Adipocyte (in vitro differentiated cells): ENCODE results near the gene MIPOL1.

Source experiments
- DNase-seq: peaks from one replicate; pipeline ENCODE4 v3.0.0-alpha.2; 2015; ENCODE audit warnings: low read depth
- H3K27me3 ChIP-seq: replicated peaks from 2 replicates; pipeline ENCODE4 v1.7.0; 2013; ENCODE audit warnings: mild to moderate bottlenecking, low read length, moderate library complexity; ENCODE audit not compliant: control insufficient read depth, insufficient read depth
- H3K36me3 ChIP-seq: 2 replicates; pipeline ENCODE4 v1.7.0; 2013; ENCODE audit warnings: low read length, mild to moderate bottlenecking, moderate library complexity; ENCODE audit not compliant: control insufficient read depth, insufficient read depth, severe bottlenecking
- H3K4me1 ChIP-seq: 2 replicates; pipeline ENCODE4 v1.7.0; 2013; ENCODE audit warnings: mild to moderate bottlenecking, low read length, moderate library complexity; ENCODE audit not compliant: control insufficient read depth, insufficient read depth
- H3K4me3 ChIP-seq: 2 replicates; pipeline ENCODE4 v1.7.0; 2013; ENCODE audit warnings: mild to moderate bottlenecking, low read length, moderate library complexity
- H3K9ac ChIP-seq: 2 replicates; pipeline ENCODE4 v1.7.0; 2013; ENCODE audit warnings: mild to moderate bottlenecking, low read length, moderate library complexity
- H3K9me3 ChIP-seq: 2 replicates; pipeline ENCODE4 v1.7.0; 2013; ENCODE audit warnings: mild to moderate bottlenecking, low read length, moderate library complexity; ENCODE audit not compliant: control insufficient read depth

MIPOL1 gene

DNA sequence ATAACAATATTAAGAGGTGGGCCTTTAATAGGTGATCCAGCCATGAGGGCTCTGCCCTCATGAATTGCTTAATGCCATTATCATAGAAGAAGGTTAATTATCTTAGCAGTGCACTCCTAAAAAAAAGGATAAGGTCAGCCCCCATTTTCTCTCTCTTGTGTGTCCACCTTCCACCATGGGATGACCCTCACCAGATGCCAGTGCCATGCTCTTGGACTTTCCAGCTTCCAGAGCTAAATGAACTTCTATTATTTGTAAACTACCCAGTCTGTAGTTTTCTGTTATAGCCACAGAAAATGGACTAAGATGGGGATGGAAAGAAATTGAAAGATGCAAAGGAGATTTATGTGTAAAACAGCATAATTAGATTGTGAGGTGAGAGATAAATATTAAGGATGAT lies 271.9 kb downstream of the MIPOL1 start:
- DNase-seq = no peak
- Histone ChIP-seq H3K4me3 (no peak overlapping the region), H3K9me3 (no peaks in the 10 kb centered on the region), H3K9ac (no peak overlapping the region), H3K36me3 (no peaks in the 10 kb centered on the region), H3K27me3 (no peaks in the 10 kb centered on the region), H3K4me1 (no peaks in the 10 kb centered on the region)

DNA sequence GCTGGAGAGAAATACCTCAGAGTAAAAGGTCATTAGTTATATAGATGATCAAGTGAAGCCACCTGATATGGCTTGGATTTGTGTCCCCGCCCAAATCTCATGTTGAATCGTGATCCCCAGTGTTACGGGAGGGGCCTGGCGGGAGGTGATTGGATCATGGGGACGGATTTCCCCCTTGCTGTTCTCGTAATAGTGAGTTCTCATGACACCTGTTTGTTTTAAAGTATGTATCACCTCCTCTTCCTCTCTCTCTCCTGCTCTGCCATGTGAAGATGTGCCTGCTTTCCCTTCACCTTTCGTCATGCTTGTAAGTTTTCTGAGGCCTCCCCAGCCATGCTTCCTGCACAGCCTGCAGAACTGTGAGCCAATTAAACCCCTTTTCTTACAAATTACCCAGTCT lies 272.5 kb downstream of the MIPOL1 start:
- Histone ChIP-seq H3K4me3 (no peak overlapping the region), H3K36me3 (no peaks in the 10 kb centered on the region), H3K4me1 (no peaks in the 10 kb centered on the region), H3K9me3 (no peaks in the 10 kb centered on the region), H3K9ac (no peak overlapping the region), H3K27me3 (no peaks in the 10 kb centered on the region)
- no peak for DNase-seq

- DNase-seq = no peak
- Histone ChIP-seq H3K9me3 (no peaks in the 10 kb centered on the region), H3K27me3 (no peaks in the 10 kb centered on the region), H3K36me3 (no peaks in the 10 kb centered on the region), H3K4me3 (no peak overlapping the region), H3K9ac (no peak overlapping the region), H3K4me1 (no peaks in the 10 kb centered on the region)
These were observed 275.2 kb downstream of the MIPOL1 start for GRCh38 chr14:37472906-37473305.

DNA sequence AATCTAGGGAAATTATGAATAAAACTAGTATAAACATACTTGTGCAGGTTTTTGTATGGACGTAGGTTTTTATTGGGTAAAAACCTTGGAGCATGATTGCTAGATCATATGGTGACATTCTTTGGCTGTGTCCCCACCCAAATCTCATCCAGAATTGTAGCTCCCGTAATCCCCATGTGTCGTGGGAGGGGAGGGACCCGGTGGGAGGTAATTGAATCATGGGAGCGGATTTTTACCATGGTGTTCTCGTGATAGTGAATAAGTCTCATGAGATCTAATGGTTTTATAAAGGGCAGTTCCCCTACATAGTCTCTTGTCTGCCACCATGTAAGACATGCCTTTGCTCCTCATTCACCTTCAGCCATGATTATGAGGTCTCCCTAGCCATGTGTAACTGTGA lies 276.5 kb downstream of the MIPOL1 start:
- no peak for DNase-seq
- no peaks in the 10 kb centered on the region for H3K27me3 ChIP-seq
- no peak overlapping the region for H3K4me3 ChIP-seq
- H3K4me1 ChIP-seq = no peaks in the 10 kb centered on the region
- no peaks in the 10 kb centered on the region for H3K36me3 ChIP-seq
- no peak overlapping the region for H3K9ac ChIP-seq
- H3K9me3 ChIP-seq = no peaks in the 10 kb centered on the region

DNA sequence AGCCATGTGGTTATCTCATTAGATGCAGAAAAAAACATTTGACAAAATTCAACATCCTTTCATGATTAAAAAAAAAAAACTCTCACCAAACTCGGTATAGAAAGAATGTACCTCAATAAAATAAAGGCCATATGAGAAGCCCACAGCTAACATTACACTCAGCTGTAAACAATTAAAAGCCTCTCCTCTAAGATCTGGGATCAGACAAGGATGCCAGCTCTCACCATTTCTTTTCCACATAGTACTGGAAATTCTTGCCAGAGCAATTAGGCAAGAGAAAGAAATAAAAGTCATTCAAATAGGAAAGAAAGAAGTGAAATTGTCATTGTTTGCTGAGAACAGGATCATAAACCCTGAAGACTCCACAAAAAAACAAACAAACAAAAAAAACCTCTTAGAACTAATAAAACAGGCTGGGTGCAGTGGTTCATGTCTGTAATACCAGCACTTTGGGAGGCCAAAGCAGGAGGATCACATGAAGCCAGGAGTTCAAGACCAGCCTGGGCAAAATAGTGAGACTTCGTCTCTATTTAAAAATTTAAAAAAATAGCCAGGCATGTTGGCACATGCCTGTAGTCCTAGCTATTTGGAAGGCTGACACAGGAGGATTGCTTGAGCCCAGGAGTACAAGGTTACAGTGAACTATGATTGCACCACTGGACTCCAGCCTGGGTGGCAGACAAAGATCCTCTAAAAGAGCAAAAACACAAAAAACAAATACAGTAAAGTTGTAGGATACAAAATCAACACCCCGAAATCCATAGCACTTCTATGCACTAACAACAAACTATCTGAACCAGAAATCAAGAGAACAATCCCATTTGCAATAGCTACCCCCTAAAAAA lies 282.9 kb downstream of the MIPOL1 start:
- H3K27me3 ChIP-seq = no peaks in the 10 kb centered on the region
- no peak overlapping the region for H3K9ac ChIP-seq
- no peaks in the 10 kb centered on the region for H3K36me3 ChIP-seq
- H3K4me3 ChIP-seq = no peak overlapping the region
- no peaks in the 10 kb centered on the region for H3K9me3 ChIP-seq
- DNase-seq = no peak
- H3K4me1 ChIP-seq = no peaks in the 10 kb centered on the region

DNA sequence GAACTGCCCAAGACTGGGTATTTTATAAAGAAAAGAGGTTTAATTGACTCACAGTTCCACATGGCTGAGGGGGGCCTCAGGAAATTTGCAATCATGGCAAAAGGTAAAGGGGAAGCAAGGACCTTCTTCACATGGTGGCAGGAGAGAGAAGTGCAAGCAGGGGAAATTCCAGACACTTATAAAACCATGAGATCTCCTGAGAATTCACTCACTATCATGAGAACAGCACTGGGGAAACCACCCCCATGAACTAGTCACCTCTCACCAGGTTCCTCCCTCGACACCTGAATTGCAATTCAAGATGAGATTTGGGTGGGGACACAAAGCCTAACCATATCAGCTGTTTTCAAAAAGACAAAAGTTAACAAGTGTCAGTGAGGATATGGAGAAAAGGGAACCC lies 284.7 kb downstream of the MIPOL1 start:
- Histone ChIP-seq H3K36me3 (no peaks in the 10 kb centered on the region), H3K4me3 (no peak overlapping the region), H3K4me1 (no peaks in the 10 kb centered on the region), H3K9me3 (no peaks in the 10 kb centered on the region), H3K9ac (no peak overlapping the region), H3K27me3 (no peaks in the 10 kb centered on the region)
- DNase-seq = no peak

DNA sequence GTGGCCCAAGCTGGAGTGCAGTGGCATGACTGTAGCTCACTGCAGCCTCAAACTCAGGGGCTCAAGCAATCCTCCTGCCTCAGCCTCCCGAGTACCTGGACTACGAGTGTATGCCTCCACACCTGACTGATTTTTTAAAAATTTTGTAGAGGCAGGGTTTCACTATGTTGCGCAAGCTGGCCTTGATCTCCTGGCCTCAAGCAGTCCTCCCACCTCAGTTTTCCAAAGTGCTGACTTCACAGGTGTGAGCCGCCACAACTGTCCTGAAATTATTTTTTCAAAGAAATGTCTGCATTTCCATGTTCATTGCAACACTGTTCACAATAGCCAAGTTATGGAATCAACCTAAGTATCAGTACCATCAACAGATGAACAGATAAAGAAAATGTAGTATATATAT lies 285.9 kb downstream of the MIPOL1 start:
- no peaks in the 10 kb centered on the region for H3K9me3 ChIP-seq
- H3K4me1 ChIP-seq = no peaks in the 10 kb centered on the region
- H3K36me3 ChIP-seq = no peaks in the 10 kb centered on the region
- no peak for DNase-seq
- H3K9ac ChIP-seq = no peak overlapping the region
- H3K27me3 ChIP-seq = no peaks in the 10 kb centered on the region
- H3K4me3 ChIP-seq = no peak overlapping the region

DNA sequence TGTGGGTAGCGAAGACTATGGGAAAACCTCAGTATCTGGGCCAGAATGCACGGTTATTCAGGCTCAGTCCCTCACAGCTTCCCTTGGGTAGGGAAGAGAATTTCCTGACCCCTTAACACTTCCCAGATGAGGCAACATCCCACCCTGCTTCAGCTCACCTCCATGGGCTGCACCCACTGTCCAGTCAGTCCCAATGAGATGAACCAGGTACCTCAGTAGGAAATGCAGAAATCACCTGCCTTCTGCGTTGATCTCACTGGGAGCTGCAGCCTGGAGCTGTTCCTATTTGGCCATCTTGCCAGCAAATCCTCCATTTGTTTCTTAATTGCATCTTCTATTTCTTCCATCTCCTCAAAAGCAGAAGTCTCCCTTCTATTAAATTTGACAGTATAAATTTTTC lies 292.9 kb downstream of the MIPOL1 start:
- no peak overlapping the region for H3K4me3 ChIP-seq
- no peaks in the 10 kb centered on the region for H3K36me3 ChIP-seq
- DNase-seq = no peak
- H3K9me3 ChIP-seq = no peaks in the 10 kb centered on the region
- no peaks in the 10 kb centered on the region for H3K4me1 ChIP-seq
- H3K27me3 ChIP-seq = no peaks in the 10 kb centered on the region
- H3K9ac ChIP-seq = no peak overlapping the region

- H3K36me3 ChIP-seq = no peaks in the 10 kb centered on the region
- H3K4me1 ChIP-seq = no peaks in the 10 kb centered on the region
- no peak overlapping the region for H3K4me3 ChIP-seq
- no peaks in the 10 kb centered on the region for H3K27me3 ChIP-seq
- no peak overlapping the region for H3K9ac ChIP-seq
- DNase-seq = no peak
- no peaks in the 10 kb centered on the region for H3K9me3 ChIP-seq
These were observed 293.3 kb downstream of the MIPOL1 start for GRCh38 chr14:37491076-37491475.

GRCh38 chr14:37493606-37494005 lies 295.9 kb downstream of the MIPOL1 start:
- Histone ChIP-seq H3K9me3 (no peaks in the 10 kb centered on the region), H3K27me3 (no peaks in the 10 kb centered on the region), H3K4me1 (no peaks in the 10 kb centered on the region), H3K9ac (no peak overlapping the region), H3K4me3 (no peak overlapping the region), H3K36me3 (no peaks in the 10 kb centered on the region)
- peak; percentile 16 for DNase-seq

GRCh38 chr14:37497422-37497821 lies 299.7 kb downstream of the MIPOL1 start:
- no peaks in the 10 kb centered on the region for H3K27me3 ChIP-seq
- H3K9me3 ChIP-seq = no peaks in the 10 kb centered on the region
- no peaks in the 10 kb centered on the region for H3K4me1 ChIP-seq
- no peak for DNase-seq
- no peaks in the 10 kb centered on the region for H3K36me3 ChIP-seq
- no peak overlapping the region for H3K9ac ChIP-seq
- no peak overlapping the region for H3K4me3 ChIP-seq

DNA sequence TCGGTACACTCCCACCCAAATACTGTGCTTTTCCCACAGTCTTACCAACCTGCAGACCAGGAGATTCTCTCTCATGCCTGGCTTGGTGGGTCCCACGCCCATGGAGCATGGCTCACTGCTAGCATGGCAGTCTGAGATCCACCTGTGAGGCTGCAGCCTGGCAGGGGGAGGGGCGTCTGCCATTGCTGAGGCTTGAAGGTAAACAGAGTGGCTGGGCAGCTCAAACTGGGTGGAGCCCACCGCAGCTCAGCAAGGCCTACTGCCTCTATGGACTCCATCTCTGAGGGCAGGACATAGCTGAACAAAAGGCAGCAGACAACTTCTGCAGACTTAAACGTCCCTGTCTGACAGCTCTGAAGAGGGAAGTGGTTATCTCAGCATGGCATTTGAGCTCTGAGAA lies 304.1 kb downstream of the MIPOL1 start:
- no peaks in the 10 kb centered on the region for H3K4me1 ChIP-seq
- no peaks in the 10 kb centered on the region for H3K9me3 ChIP-seq
- no peak overlapping the region for H3K9ac ChIP-seq
- no peaks in the 10 kb centered on the region for H3K27me3 ChIP-seq
- H3K36me3 ChIP-seq = no peaks in the 10 kb centered on the region
- no peak for DNase-seq
- no peak overlapping the region for H3K4me3 ChIP-seq
